ENCODE results near the gene CAB39L. TPM values are rescaled to one million over a fixed set of nuclear protein-coding genes. Genes with fewer than 3 reads are reported as not detected.

Gene CAB39L
- total RNA-seq, 4 donors from 2014 or later = 51.7 to 72.9 (median 62.1) TPM

- no peak for TF ChIP-seq CTCF (IDR thresholded peaks at IDR 0.05; ENCODE audit: low read depth)
Measured at GRCh38 chr13:49410477-49410876, 33.4 kb downstream of the CAB39L start.

GRCh38 chr13:49410006-49410405 is 33.9 kb downstream of the CAB39L start:
- TF ChIP-seq CTCF (IDR thresholded peaks at IDR 0.05; ENCODE audit: low read depth) = no peak

- TF ChIP-seq CTCF (IDR thresholded peaks at IDR 0.05; ENCODE audit: low read depth) = no peak
Measured at GRCh38 chr13:49409008-49409407, 34.9 kb downstream of the CAB39L start.

- TF ChIP-seq CTCF (IDR thresholded peaks at IDR 0.05; ENCODE audit: low read depth) = no peak
Measured at GRCh38 chr13:49407936-49408335, 35.9 kb downstream of the CAB39L start.

- no peak for TF ChIP-seq CTCF (IDR thresholded peaks at IDR 0.05; ENCODE audit: low read depth)
Measured at GRCh38 chr13:49407068-49407467, 36.8 kb downstream of the CAB39L start.

GRCh38 chr13:49404703-49405020 is 39.2 kb downstream of the CAB39L start:
- no peak for TF ChIP-seq CTCF (IDR thresholded peaks at IDR 0.05; ENCODE audit: low read depth)

- no peak for TF ChIP-seq CTCF (IDR thresholded peaks at IDR 0.05; ENCODE audit: low read depth)
Measured at GRCh38 chr13:49403996-49404702, 39.7 kb downstream of the CAB39L start.
